Measurements from ENCODE around the gene NHEJ1. TPM values are rescaled to one million over a fixed set of nuclear protein-coding genes. Genes with fewer than 3 reads are reported as not detected.

NHEJ1 gene
- total and polyA plus RNA-seq, 2 of the 13 experiments (the other 11 are each of a cell fraction or from before 2014, with no cell fraction given): 30.0 to 30.7 TPM

GRCh38 chr2:219059375-219059724 lies 101.3 kb downstream of the NHEJ1 start (continued):
- TF ChIP-seq RFX1 (IDR thresholded peaks at IDR 0.05) (no peak), ZNF138 (CRISPR knock-in tag; IDR thresholded peaks at IDR 0.05; ENCODE audit: low read depth) (0 out of 2 replicates have a peak, but pooled peaks have one; percentile 86), U2AF1 (optimal IDR thresholded peaks at IDR 0.05; ENCODE audit: low read depth, low read length) (no peak), ZFP62 (CRISPR knock-in tag; IDR thresholded peaks at IDR 0.05) (no peak), SMARCC2 (IDR thresholded peaks at IDR 0.05) (no peak), CREB3 (CRISPR knock-in tag; IDR thresholded peaks at IDR 0.05) (no peak), ZNF549 (CRISPR knock-in tag; IDR thresholded peaks at IDR 0.05) (no peak), REL (CRISPR knock-in tag; conservative IDR thresholded peaks at IDR 0.05) (peak; percentile 18; the same call in 1 of the 2 replicates), MAZ (IDR thresholded peaks at IDR 0.05; ENCODE audit: borderline replicate concordance, low read depth, low read length) (no peak), MAZ (CRISPR knock-in tag; IDR thresholded peaks at IDR 0.05; ENCODE audit: low read depth) (0 out of 2 replicates have a peak, but pooled peaks have one; percentile 5), MTF2 (CRISPR knock-in tag; IDR thresholded peaks at IDR 0.05; ENCODE audit: borderline replicate concordance) (peak; percentile 9; the same call in 1 of the 2 replicates), ZNF329 (CRISPR knock-in tag; IDR thresholded peaks at IDR 0.05; ENCODE audit: low read depth) (no peak), RORA (CRISPR knock-in tag; IDR thresholded peaks at IDR 0.05) (no peak), ZNF83 (CRISPR knock-in tag; IDR thresholded peaks at IDR 0.05; ENCODE audit: borderline replicate concordance) (0 out of 2 replicates have a peak, but pooled peaks have one; percentile 5), ZNF709 (CRISPR knock-in tag; IDR thresholded peaks at IDR 0.05) (no peak), USF2 (IDR thresholded peaks at IDR 0.05; ENCODE audit: low read depth, low read length) (no peak), USF2 (CRISPR knock-in tag; IDR thresholded peaks at IDR 0.05; ENCODE audit: borderline replicate concordance) (0 out of 2 replicates have a peak, but pooled peaks have one; percentile 45), ZNF275 (CRISPR knock-in tag; IDR thresholded peaks at IDR 0.05; ENCODE audit: borderline replicate concordance) (no peak), ZNF446 (CRISPR knock-in tag; IDR thresholded peaks at IDR 0.05) (no peak), CBX2 (IDR thresholded peaks at IDR 0.05; ENCODE audit: low read depth, low read length) (peak; percentile 99), CBX2 (CRISPR knock-in tag; IDR thresholded peaks at IDR 0.05; ENCODE audit: low read depth) (no peak), ZNF333 (CRISPR knock-in tag; IDR thresholded peaks at IDR 0.05; ENCODE audit: borderline replicate concordance) (no peak), RNF2 (conservative IDR thresholded peaks at IDR 0.05; ENCODE audit: low read depth) (0 out of 2 replicates have a peak, but pooled peaks have one; percentile 13)
- TF ChIP-seq, protein P1, sequence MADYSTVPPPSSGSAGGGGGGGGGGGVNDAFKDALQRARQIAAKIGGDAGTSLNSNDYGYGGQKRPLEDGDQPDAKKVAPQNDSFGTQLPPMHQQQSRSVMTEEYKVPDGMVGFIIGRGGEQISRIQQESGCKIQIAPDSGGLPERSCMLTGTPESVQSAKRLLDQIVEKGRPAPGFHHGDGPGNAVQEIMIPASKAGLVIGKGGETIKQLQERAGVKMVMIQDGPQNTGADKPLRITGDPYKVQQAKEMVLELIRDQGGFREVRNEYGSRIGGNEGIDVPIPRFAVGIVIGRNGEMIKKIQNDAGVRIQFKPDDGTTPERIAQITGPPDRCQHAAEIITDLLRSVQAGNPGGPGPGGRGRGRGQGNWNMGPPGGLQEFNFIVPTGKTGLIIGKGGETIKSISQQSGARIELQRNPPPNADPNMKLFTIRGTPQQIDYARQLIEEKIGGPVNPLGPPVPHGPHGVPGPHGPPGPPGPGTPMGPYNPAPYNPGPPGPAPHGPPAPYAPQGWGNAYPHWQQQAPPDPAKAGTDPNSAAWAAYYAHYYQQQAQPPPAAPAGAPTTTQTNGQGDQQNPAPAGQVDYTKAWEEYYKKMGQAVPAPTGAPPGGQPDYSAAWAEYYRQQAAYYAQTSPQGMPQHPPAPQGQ (CRISPR knock-in tag; IDR thresholded peaks at IDR 0.05; ENCODE audit: borderline replicate concordance): no peak
- TF ChIP-seq, protein P2, sequence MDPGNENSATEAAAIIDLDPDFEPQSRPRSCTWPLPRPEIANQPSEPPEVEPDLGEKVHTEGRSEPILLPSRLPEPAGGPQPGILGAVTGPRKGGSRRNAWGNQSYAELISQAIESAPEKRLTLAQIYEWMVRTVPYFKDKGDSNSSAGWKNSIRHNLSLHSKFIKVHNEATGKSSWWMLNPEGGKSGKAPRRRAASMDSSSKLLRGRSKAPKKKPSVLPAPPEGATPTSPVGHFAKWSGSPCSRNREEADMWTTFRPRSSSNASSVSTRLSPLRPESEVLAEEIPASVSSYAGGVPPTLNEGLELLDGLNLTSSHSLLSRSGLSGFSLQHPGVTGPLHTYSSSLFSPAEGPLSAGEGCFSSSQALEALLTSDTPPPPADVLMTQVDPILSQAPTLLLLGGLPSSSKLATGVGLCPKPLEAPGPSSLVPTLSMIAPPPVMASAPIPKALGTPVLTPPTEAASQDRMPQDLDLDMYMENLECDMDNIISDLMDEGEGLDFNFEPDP (CRISPR knock-in tag; conservative IDR thresholded peaks at IDR 0.05): no peak

All from HepG2 (cell line).